Measurements from ENCODE around the gene TAF3. TPM values are rescaled to one million over a fixed set of nuclear protein-coding genes. Genes with fewer than 3 reads are reported as not detected.

The TAF3 gene
- total RNA-seq, 2 donors from 2014 or later: 7.2 to 8.2 TPM

- no peak for DNase-seq (ENCODE audit: low spot score)
- no peak overlapping the region for H3K4me3 ChIP-seq
- no peaks in the 10 kb centered on the region for H3K36me3 ChIP-seq
- TF ChIP-seq CTCF (IDR thresholded peaks at IDR 0.05): no peak
- no peak for ATAC-seq (ENCODE audit: insufficient number of reproducible peaks, low FRiP score, low read depth)
- no peaks in the 10 kb centered on the region for H3K27me3 ChIP-seq (replicated peaks; ENCODE audit: insufficient read depth)
- H3K27ac ChIP-seq: no peak overlapping the region
- H3K4me1 ChIP-seq (ENCODE audit: control insufficient read depth in 1 of 2, low read depth in 2 of 2): no peaks in the 10 kb centered on the region
- H3K9me3 ChIP-seq: no peaks in the 10 kb centered on the region
Observed at GRCh38 chr10:8065651-8066050, 247.3 kb downstream of the TAF3 start.

- Histone ChIP-seq H3K36me3 (no peaks in the 10 kb centered on the region), H3K9me3 (no peaks in the 10 kb centered on the region), H3K27me3 (replicated peaks; ENCODE audit: insufficient read depth) (no peaks in the 10 kb centered on the region), H3K4me1 (ENCODE audit: control insufficient read depth in 1 of 2, low read depth in 2 of 2) (no peaks in the 10 kb centered on the region), H3K27ac (no peak overlapping the region), H3K4me3 (no peak overlapping the region)
- no peak for ATAC-seq (ENCODE audit: insufficient number of reproducible peaks, low FRiP score, low read depth)
- no peak for DNase-seq (ENCODE audit: low spot score)
- no peak for TF ChIP-seq CTCF (IDR thresholded peaks at IDR 0.05)
Observed at GRCh38 chr10:8066124-8066523, 247.8 kb downstream of the TAF3 start.

Other genes with a start within 250 kb of the TAF3 start
- 10 to 100 TPM; 15.9 to 74.5 TPM for gene ITIH5, start 151.5 kb upstream of the TAF3 start, total RNA-seq
- not detected for gene ITIH2, start 115.2 kb upstream of the TAF3 start, total RNA-seq
- gene KIN, start 30.5 kb upstream of the TAF3 start, total RNA-seq: 10 to 100 TPM in 1 of 2 donors, 1 to 10 TPM in 1; 2.8 to 14.6 TPM
- 100 to 1,000 TPM; 128 to 168 TPM for gene ATP5F1C, start 30.3 kb upstream of the TAF3 start, total RNA-seq
- gene GATA3, start 236.2 kb downstream of the TAF3 start, total RNA-seq: not detected